ENCODE measurements around the gene DNASE2B.

DNA sequence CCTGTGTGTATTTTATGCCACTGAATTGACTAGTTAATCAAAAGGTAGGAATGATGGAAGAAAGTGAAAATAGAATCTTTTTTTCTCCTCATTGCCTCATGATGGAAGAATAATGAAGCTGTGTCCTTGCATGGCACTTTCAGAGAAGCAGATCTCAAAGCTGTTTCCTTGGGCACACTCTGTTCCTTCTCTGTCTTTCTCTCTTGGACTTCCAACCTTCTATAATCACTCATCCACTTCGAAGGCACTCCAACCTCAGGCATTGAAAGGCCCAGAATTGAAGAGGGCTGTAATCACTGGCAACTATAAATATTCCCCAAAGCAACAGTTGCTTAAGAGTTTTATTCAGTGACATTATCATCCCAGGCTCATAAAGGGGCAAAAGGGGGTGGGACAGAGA, 31.1 kb upstream of the DNASE2B start:
- TF ChIP-seq, protein P1, sequence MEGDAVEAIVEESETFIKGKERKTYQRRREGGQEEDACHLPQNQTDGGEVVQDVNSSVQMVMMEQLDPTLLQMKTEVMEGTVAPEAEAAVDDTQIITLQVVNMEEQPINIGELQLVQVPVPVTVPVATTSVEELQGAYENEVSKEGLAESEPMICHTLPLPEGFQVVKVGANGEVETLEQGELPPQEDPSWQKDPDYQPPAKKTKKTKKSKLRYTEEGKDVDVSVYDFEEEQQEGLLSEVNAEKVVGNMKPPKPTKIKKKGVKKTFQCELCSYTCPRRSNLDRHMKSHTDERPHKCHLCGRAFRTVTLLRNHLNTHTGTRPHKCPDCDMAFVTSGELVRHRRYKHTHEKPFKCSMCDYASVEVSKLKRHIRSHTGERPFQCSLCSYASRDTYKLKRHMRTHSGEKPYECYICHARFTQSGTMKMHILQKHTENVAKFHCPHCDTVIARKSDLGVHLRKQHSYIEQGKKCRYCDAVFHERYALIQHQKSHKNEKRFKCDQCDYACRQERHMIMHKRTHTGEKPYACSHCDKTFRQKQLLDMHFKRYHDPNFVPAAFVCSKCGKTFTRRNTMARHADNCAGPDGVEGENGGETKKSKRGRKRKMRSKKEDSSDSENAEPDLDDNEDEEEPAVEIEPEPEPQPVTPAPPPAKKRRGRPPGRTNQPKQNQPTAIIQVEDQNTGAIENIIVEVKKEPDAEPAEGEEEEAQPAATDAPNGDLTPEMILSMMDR (IDR thresholded peaks at IDR 0.05; ENCODE audit: low read length): no peak
- no peak for TF ChIP-seq EZH2 (IDR thresholded peaks at IDR 0.05; ENCODE audit: borderline replicate concordance, low read length)

Measured in OCI-LY1 (cell line).